ENCODE data around the gene EML1. TPM values are rescaled to one million over a fixed set of nuclear protein-coding genes. Genes with fewer than 3 reads are reported as not detected.

EML1 gene
- total and polyA plus RNA-seq, 7 donors, result 3.9 to 148 (median 91.5) TPM

DNA sequence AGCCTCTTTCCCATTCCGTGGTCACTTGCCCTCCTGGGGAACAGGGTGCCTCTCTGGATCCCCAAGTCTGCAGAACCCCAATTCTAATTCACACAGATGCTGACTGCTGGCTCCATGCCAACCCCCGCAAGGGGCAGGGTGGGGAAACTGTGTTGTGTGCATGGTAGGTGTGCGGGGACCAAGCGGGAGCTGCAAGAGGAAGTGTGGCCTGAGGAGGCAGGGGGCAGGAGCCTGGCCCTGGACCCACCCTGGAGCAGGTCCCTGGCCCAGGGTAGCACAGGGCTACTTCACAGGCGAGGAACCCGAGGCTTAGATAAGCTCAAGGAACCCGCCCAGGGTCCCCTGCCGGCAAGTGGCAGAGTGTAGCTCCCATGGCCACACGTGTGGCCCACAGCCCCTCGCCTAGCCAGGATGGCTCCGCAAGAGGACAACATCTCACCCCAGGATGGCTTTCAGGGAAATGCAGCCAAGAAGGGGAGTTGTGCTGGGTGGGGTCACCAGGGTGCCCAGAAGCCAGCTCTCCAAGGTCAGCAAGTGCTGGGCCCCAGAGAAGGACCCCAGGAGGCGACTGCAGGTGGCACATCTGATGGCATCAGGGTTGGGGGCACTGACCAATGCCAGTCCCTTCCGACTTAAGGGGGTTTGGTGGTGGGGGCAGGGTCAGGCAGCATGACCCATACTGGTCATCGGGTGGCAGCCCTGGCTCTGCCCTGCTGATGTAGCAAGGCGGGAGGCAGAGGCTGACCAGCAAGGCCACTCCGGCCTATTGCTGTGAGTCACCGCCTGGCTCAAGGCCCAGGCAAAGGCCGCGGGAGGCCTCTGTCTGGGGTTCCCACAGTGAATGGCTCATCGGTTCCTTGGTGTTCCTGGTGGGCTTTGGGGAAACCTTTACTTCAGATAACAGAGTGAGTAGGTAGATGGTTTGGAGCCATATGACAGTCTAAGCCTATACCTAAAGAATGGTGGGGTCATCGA is 37.3 kb upstream of the EML1 start:
- Histone ChIP-seq H3K4me3 (no peak overlapping the region), H3K9me3 (no peaks in the 10 kb centered on the region), H3K4me1 (peaks cover 0 to 98% (median 92%) of the 10 kb centered on the region in 4 donors), H3K36me3 (no peaks in the 10 kb centered on the region), H3K27ac (peak overlapping the region; percentile 75 to 92 (median 82)), H3K27me3 (no peaks in the 10 kb centered on the region)
- TF ChIP-seq, protein P1, sequence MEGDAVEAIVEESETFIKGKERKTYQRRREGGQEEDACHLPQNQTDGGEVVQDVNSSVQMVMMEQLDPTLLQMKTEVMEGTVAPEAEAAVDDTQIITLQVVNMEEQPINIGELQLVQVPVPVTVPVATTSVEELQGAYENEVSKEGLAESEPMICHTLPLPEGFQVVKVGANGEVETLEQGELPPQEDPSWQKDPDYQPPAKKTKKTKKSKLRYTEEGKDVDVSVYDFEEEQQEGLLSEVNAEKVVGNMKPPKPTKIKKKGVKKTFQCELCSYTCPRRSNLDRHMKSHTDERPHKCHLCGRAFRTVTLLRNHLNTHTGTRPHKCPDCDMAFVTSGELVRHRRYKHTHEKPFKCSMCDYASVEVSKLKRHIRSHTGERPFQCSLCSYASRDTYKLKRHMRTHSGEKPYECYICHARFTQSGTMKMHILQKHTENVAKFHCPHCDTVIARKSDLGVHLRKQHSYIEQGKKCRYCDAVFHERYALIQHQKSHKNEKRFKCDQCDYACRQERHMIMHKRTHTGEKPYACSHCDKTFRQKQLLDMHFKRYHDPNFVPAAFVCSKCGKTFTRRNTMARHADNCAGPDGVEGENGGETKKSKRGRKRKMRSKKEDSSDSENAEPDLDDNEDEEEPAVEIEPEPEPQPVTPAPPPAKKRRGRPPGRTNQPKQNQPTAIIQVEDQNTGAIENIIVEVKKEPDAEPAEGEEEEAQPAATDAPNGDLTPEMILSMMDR (IDR thresholded peaks at IDR 0.05), result no peak
- TF ChIP-seq EP300 (IDR thresholded peaks at IDR 0.05) (no peak), POLR2A (IDR thresholded peaks at IDR 0.05) (no peak), POLR2AphosphoS5 (IDR thresholded peaks at IDR 0.05) (peak in 3 of 4 donors; percentile 46 to 63 (median 51))
- intact Hi-C loops (cut with DNase I), result no loop called here
- DNase-seq, result peak; percentile 95
- WGBS, 2 donors, result 59 to 73% methylated on average over 21 of the region's 21 CpGs

DNA sequence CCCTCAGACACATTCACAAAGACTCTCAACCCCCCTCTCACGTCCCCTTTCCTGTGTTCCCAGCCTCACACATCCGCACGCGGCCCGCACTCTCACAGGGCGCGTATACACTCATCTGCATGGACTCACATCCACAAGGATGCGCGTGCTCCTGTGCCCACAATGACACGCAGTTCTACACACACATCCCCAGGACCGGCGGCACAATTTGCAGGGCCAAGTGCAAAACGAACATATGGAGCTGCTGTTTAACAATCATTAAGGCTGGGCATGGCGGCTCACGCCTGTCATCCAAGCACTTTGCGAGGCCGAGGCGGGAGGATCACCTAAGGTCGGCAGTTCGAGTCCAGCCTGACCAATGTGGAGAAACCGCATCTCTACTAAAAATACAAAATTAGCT is 36.4 kb upstream of the EML1 start:
- H3K27ac ChIP-seq, result peak overlapping the region; percentile 75 to 92 (median 82)

DNA sequence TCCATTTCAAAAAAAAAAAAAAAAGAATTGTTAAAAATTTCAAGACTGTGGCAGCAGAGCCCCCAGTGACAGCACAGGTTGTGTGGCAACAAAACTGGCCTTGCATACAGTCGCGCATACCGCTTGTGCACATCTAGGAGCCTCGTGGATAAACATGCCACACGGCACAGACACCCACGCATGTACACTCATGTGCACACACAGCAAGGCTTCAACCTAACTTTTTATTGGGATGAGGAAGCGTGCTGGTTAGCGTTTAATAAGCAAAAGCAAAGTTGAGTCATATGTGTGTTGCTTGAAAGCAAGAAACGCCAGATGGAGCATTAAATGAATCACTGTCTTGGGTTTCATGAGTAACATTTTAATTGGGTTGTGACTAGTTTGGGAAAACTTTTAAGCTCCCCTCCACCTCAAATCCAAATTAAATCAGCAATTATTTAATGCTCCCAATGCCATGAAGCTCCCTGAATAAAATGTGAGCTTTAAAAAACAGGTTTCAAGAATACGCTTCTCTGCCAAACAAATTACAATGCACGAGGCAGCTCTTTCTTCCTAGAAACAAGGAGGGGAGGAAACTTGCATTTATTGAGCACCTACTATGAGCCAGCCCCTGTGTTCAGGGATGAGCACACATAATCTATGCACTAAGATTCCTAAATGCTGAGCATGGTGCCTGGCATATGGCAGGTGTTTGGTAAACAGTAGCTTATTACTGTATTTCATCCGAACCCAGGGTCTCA is 35.7 kb upstream of the EML1 start:
- Histone ChIP-seq H3K27me3 (no peaks in the 10 kb centered on the region), H3K4me3 (no peak overlapping the region), H3K27ac (peak overlapping the region; percentile 15 to 92 (median 82)), H3K9me3 (no peaks in the 10 kb centered on the region), H3K4me1 (peaks cover 0 to 90% (median 89%) of the 10 kb centered on the region in 4 donors), H3K36me3 (no peaks in the 10 kb centered on the region)
- peak; percentile 67 for DNase-seq
- no peak for TF ChIP-seq POLR2A (IDR thresholded peaks at IDR 0.05)
- TF ChIP-seq, protein P1 (IDR thresholded peaks at IDR 0.05), result no peak
- TF ChIP-seq EP300 (IDR thresholded peaks at IDR 0.05), result peak in 1 of 4 donors; percentile 54
- peak in 3 of 4 donors; percentile 69 to 89 (median 74) for TF ChIP-seq POLR2AphosphoS5 (IDR thresholded peaks at IDR 0.05)
- intact Hi-C loops (cut with DNase I), result no loop called here
- 53 to 77% methylated on average over 12 of the region's 12 CpGs for WGBS, 2 donors

More for the DNA sequence above, 36.4 kb upstream of the EML1 start:
- 84 to 94% methylated on average over 21 of the region's 21 CpGs for WGBS, 2 donors
- Histone ChIP-seq H3K9me3 (no peaks in the 10 kb centered on the region), H3K36me3 (no peaks in the 10 kb centered on the region), H3K27me3 (no peaks in the 10 kb centered on the region), H3K4me1 (peaks cover 0 to 97% (median 95%) of the 10 kb centered on the region in 4 donors), H3K4me3 (no peak overlapping the region)
- intact Hi-C loops (cut with DNase I), result no loop called here
- peak; percentile 67 for DNase-seq
- TF ChIP-seq, protein P1 (IDR thresholded peaks at IDR 0.05), result no peak
- TF ChIP-seq EP300 (IDR thresholded peaks at IDR 0.05) (no peak), POLR2A (IDR thresholded peaks at IDR 0.05) (no peak), POLR2AphosphoS5 (IDR thresholded peaks at IDR 0.05) (no peak)

DNA sequence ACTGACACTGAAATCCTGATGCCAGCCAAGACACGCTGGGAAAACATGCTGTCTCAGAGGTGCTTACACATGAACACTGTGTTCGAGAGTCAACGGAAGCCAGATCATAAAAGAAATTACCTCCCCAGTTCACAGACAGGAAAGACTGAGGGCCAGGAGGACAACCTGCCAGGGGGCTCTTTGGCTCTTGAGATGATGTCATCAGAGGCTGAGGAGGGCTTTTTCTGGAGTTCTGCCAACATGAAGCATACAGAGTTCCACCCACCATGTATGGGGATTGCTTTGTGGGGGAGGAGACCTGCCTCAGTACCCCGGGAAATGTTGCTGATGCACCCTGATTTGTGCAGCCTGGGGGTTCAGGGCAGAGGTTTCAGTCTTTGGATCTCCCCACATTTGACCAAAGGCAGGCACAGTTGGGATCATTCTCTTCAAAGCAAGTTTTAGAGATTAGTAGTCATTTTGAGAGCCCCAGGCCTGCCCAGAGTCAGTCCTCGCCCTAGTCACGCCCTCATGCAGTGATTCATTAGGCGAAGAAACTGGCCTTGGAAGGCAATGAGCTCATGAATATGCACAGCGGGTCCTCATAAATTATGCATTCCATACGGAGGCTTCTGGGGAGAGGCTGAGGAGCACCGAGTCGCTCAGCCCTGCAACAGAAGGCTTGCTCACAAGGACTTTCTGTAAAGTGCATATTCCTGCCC is 34.9 kb upstream of the EML1 start:
- Histone ChIP-seq H3K36me3 (no peaks in the 10 kb centered on the region), H3K4me1 (peaks cover 0 to 82% (median 81%) of the 10 kb centered on the region in 4 donors), H3K27me3 (no peaks in the 10 kb centered on the region), H3K27ac (peak overlapping the region; percentile 15 to 92 (median 82)), H3K9me3 (no peaks in the 10 kb centered on the region), H3K4me3 (no peak overlapping the region)
- intact Hi-C loops (cut with DNase I), result no loop called here
- 50 to 70% methylated on average over 11 of the region's 11 CpGs for WGBS, 2 donors
- DNase-seq, result peak; percentile 72
- TF ChIP-seq, protein P1 (IDR thresholded peaks at IDR 0.05), result no peak
- TF ChIP-seq EP300 (IDR thresholded peaks at IDR 0.05) (peak in 1 of 4 donors; percentile 19), POLR2AphosphoS5 (IDR thresholded peaks at IDR 0.05) (peak in 3 of 4 donors; percentile 59 to 73 (median 72))
